ENCODE results near the gene CDH23.

CDH23 gene

DNA sequence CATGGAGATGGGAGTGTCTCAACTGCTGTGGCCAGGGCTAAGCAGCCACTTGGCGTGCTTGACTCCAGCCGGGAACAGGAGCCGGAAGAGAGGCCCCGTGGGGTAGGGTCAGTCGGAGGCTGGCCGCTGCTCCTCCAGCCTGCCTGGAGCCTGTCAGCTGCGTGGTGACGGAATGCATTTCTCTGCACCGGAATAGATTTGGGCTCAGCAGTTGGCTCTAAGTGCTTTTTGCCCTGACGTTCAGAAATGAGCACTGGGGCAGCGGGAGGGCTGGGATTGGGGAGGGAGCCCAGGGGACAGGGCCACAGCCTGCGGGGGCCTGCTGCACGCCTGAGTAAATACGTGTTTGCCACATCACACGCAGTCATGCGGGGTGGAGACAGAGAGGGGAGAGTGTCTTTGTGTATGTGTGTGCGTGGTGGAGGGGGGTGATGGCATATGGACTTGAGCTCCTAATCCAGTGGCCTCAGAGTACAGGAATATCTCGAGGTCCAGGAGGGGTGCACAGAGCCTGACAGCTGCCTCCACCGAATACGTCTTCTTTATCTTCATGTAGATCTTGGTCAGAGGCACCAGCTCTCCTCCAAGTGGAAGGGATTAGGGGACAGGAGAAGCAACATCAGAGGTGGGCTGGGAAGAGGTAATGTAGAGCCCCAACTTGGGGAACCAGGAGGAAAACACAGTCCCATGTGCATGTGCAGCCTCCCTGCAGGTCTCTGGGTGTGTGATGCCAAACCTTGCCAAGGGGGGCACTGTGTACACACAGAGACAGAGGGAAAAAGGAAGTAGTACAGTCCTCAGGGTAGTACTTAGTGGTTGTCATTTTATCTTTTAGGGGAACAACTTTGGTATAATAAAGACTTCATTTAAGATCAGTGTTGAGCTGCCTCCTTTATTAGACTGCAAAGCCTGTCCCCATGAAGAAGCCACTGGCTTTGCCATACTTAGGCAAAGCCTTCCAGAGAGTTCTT is 151.4 kb downstream of the CDH23 start:
- no peak for DNase-seq (ENCODE audit: low read depth)
- no peak overlapping the region for H3K4me3 ChIP-seq (ENCODE audit: low read depth, low read length)
- TF ChIP-seq, protein P1, sequence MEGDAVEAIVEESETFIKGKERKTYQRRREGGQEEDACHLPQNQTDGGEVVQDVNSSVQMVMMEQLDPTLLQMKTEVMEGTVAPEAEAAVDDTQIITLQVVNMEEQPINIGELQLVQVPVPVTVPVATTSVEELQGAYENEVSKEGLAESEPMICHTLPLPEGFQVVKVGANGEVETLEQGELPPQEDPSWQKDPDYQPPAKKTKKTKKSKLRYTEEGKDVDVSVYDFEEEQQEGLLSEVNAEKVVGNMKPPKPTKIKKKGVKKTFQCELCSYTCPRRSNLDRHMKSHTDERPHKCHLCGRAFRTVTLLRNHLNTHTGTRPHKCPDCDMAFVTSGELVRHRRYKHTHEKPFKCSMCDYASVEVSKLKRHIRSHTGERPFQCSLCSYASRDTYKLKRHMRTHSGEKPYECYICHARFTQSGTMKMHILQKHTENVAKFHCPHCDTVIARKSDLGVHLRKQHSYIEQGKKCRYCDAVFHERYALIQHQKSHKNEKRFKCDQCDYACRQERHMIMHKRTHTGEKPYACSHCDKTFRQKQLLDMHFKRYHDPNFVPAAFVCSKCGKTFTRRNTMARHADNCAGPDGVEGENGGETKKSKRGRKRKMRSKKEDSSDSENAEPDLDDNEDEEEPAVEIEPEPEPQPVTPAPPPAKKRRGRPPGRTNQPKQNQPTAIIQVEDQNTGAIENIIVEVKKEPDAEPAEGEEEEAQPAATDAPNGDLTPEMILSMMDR (IDR thresholded peaks at IDR 0.05; ENCODE audit: control insufficient read depth, extremely low read depth, insufficient read depth), result peak; percentile 22

DNA sequence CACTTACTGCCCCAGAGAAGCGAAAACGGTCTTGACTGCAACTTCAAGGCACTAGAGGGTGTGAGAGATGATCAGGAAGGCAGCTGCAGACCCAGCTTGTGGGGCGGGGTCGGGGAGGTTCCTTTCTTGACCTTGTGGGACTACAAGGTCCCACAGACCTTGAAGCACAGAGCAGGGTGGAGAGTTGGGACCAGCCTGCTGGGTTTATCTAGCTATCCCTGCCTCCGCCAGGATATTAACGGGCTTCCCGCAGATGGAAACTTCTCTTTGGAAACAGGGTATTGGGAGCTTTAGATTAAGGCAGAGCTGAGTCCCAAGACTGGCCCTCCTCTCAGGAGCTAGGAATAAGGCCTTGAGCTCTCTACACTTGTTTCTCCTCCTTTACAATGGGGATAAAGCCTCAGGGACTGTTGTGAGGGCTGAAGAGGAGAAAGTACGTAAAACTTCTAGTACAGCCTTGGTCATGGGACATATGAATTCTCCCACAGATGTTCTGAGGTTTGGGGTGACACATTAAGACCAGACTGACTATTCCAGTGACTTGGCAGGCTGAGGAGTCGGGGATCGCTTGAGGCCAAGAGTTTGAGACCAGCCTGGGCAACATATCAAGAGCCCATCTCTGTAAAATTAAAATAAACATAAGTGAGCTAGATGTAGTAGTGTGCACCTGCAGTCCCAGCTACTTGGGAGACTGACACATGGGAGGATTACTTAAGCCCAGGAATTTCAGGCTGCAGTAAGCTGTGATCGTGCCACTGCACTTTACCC is 153.2 kb downstream of the CDH23 start:
- H3K4me3 ChIP-seq (ENCODE audit: low read depth, low read length), result no peak overlapping the region
- TF ChIP-seq, protein P1 (IDR thresholded peaks at IDR 0.05; ENCODE audit: control insufficient read depth, extremely low read depth, insufficient read depth), result no peak
- DNase-seq (ENCODE audit: low read depth), result no peak

DNA sequence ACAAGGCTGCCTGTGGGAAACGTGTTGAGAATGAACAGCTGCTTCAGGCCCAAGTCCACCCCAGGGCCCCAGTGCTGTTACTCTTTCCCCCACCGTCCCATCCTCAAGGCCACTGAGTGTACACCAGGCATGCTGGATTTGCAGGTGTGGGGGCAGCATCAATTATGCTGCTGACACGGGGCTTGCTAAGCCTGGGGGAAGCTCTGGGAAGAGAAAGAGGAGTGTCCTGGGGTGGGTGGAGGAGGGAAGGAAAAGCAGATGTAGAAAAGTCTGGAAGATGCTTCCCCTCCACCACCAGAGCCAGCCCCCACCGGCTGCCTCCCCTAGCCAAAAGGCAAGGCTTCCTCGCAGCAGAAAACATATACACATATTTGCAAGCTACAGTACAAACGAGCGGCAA is 153.9 kb downstream of the CDH23 start:
- TF ChIP-seq, protein P1 (IDR thresholded peaks at IDR 0.05; ENCODE audit: control insufficient read depth, extremely low read depth, insufficient read depth), result no peak
- no peak for DNase-seq (ENCODE audit: low read depth)
- no peak overlapping the region for H3K4me3 ChIP-seq (ENCODE audit: low read depth, low read length)

DNA sequence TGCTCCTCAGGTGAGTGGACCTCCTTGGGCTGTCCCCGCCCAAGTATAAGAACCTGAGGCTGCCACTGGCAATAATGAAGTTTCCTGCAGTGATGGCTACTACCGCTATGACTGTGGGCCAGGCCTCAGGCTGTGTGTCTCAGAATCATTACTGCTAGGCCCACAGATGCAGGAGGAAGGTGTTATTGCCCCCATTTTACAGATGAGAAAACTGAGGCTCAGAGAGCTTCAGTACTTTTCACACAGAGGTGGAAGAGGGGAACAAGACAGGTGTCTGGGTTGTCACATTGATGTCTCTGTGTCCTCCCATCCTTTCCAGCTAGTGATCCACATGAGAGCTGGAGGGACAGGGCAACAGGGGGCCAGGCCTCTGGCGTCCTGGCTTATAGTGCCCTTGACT is 155.2 kb downstream of the CDH23 start:
- no peak for DNase-seq (ENCODE audit: low read depth)
- TF ChIP-seq, protein P1 (IDR thresholded peaks at IDR 0.05; ENCODE audit: control insufficient read depth, extremely low read depth, insufficient read depth), result no peak
- H3K4me3 ChIP-seq (ENCODE audit: low read depth, low read length), result no peak overlapping the region

DNA sequence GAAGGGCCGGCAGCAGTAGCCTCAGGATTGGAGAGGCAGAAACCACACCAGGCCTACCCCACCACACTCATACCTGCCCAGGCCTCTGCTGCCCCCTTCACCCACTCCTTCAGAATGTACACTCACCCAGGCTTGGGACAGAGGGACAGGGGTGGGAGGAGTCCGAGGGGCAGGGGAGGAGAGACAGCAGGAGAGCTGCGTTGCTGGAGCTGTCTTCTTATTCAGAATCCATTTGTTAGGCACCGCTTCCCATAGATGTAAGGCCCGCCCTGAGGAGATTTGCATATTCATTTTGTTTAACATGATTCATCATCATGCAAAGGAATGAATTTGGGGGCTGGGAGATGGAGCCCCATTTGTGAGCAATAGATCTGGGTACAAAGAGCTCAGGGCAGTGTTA is 156.7 kb downstream of the CDH23 start:
- no peak overlapping the region for H3K4me3 ChIP-seq (ENCODE audit: low read depth, low read length)
- DNase-seq (ENCODE audit: low read depth), result no peak
- TF ChIP-seq, protein P1 (IDR thresholded peaks at IDR 0.05; ENCODE audit: control insufficient read depth, extremely low read depth, insufficient read depth), result no peak

DNA sequence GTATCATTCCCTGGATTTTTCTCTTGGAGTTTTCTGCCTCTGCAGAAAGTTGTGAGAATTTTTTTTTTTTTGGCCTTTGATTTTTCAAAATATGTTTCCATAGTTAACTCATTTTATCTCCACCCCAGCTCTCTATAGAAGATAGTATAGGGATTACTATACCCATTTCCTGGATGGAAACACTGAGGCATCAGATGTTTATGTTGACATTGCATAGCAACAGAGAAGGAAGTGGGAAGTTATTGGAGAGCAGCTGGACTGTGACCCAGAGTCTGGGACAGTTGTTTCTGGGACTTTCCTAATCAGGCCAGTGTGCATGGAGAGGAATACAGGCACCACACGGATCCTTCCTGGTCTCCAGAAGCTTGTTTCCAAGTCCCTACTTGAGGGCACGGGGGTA is 158.0 kb downstream of the CDH23 start:
- DNase-seq (ENCODE audit: low read depth), result no peak
- no peak overlapping the region for H3K4me3 ChIP-seq (ENCODE audit: low read depth, low read length)
- TF ChIP-seq, protein P1 (IDR thresholded peaks at IDR 0.05; ENCODE audit: control insufficient read depth, extremely low read depth, insufficient read depth), result no peak
